ENCODE data around the gene CD8B. TPM values are rescaled to one million over a fixed set of nuclear protein-coding genes. Genes with fewer than 3 reads are reported as not detected.

CD8B gene
- total and polyA plus RNA-seq, 2 of the 8 experiments (the other 6 are each of a cell fraction or from before 2014, with no cell fraction given), result 0.35 to 0.63 TPM

DNA sequence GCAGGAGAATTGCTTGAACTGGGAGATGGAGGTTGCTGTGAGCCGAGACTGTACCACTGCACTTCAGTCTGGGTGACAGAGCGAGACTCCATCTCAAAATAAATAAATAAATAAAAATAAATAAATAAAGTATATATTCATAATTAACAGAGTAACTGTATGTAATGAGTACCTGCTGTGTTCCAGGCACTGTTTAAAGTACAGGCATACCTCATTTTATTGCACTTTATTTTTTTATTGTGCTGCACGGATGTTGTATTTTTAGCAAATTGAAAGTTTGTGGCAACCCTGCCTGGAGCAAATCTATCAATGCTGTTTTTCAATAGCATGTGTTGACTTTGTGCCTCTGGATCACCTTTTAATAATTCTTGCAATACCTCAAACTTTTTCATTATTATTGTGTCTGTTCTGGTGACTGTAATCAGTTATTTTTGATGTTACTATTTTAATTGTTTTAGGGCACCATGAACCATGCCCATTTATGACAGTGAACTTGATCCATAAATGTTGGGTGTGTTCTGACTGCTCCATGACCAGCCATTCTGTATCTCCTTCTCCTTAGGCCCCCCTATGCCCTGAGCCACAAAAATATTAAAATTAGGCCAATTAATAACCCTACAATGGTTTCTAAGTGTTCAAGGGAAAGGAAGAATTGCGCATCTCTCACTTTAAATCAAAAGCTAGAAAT lies 43.4 kb downstream of the CD8B start:
- no peak overlapping the region for H3K27ac ChIP-seq (ENCODE audit: low read depth, low read length)
- no peak overlapping the region for H3K18ac ChIP-seq (ENCODE audit: extremely low read depth, low read length)
- 89% methylated on average over 4 of the region's 4 CpGs; no CpG with 5 or more reads in 1 of the 2 experiments for WGBS, 2 experiments (ENCODE audit: extremely low coverage in 1 of 2, insufficient coverage in 1 of 2, insufficient read length in 1 of 2, insufficient replicate concordance in 2 of 2, low coverage in 1 of 2, low lambda C conversion rate in 2 of 2, missing lambda C conversion rate in 1 of 2)
- H3K14ac ChIP-seq (ENCODE audit: insufficient read length), result no peak overlapping the region
- no peak overlapping the region for H3K56ac ChIP-seq (replicated peaks; ENCODE audit: insufficient read length, low read depth, low read length)
- H2BK15ac ChIP-seq (ENCODE audit: low read length), result no peak overlapping the region
- H3K23me2 ChIP-seq (ENCODE audit: low read depth, low read length), result no peaks in the 10 kb centered on the region; the same call in 1 of the 2 replicates
- H3K4me2 ChIP-seq (ENCODE audit: insufficient read depth in 1 of 2, low read depth in 2 of 2, low read length in 2 of 2), result no peak overlapping the region
- H3K9me3 ChIP-seq (ENCODE audit: insufficient read depth in 2 of 2, low read depth in 1 of 2, low read length in 1 of 2), result no peaks in the 10 kb centered on the region
- H3K79me1 ChIP-seq (ENCODE audit: low read depth, low read length), result no peaks in the 10 kb centered on the region
- H3K4me1 ChIP-seq (replicated peaks in 1 of 4; ENCODE audit: control insufficient read depth in 3 of 4, insufficient read depth in 4 of 4, low read length in 3 of 4), result peaks cover 0 to 3% (median 0%) of the 10 kb centered on the region in 4 experiments; a peak in 1 of 7 replicates
- H2BK20ac ChIP-seq (ENCODE audit: low read length), result no peak overlapping the region
- H4K20me1 ChIP-seq (replicated peaks in 1 of 2; ENCODE audit: control insufficient read depth in 1 of 2, insufficient read depth in 2 of 2, low read length in 2 of 2), result no peaks in the 10 kb centered on the region
- no peak overlapping the region for H2BK12ac ChIP-seq (ENCODE audit: low read depth, low read length)
- no peak overlapping the region for H2BK5ac ChIP-seq (ENCODE audit: low read depth, low read length)
- H4K8ac ChIP-seq (ENCODE audit: extremely low read depth, insufficient read depth, low read length), result no peak overlapping the region
- POLR2A ChIA-PET (ENCODE audit: partially characterized antibody), result no interaction called here
- no peak overlapping the region for H2AK5ac ChIP-seq (ENCODE audit: low read depth, low read length)
- H4K91ac ChIP-seq (replicated peaks; ENCODE audit: insufficient read length, low read length), result no peak overlapping the region
- TF ChIP-seq HDAC2 (IDR thresholded peaks at IDR 0.05; ENCODE audit: borderline replicate concordance in 1 of 2, low read depth in 2 of 2, low read length in 2 of 2) (no peak), RAD21 (IDR thresholded peaks at IDR 0.05 in 1 of 2, conservative IDR thresholded peaks at IDR 0.05 in 1 of 2; ENCODE audit: low read depth in 2 of 2, low read length in 2 of 2) (no peak), SIN3A (conservative IDR thresholded peaks at IDR 0.05 in 1 of 2, IDR thresholded peaks at IDR 0.05 in 1 of 2; ENCODE audit: low read depth in 1 of 2, low read length in 2 of 2) (no peak), RBBP5 (IDR thresholded peaks at IDR 0.05; ENCODE audit: borderline replicate concordance, low read depth, low read length) (no peak), MAFK (IDR thresholded peaks at IDR 0.05; ENCODE audit: low read depth, low read length) (no peak), TBP (IDR thresholded peaks at IDR 0.05; ENCODE audit: low read depth, low read length) (no peak), KDM4A (IDR thresholded peaks at IDR 0.05; ENCODE audit: low read depth, low read length, severe bottlenecking) (no peak), EP300 (IDR thresholded peaks at IDR 0.05; ENCODE audit: borderline replicate concordance in 1 of 2, low read depth in 2 of 2, low read length in 2 of 2) (no peak), CREB1 (IDR thresholded peaks at IDR 0.05) (no peak)
- H3K4ac ChIP-seq (replicated peaks; ENCODE audit: insufficient read length, low read depth, low read length), result no peak overlapping the region
- H3K79me2 ChIP-seq (ENCODE audit: control insufficient read depth in 1 of 2, insufficient read depth in 2 of 2, low read length in 2 of 2), result no peaks in the 10 kb centered on the region
- H2BK120ac ChIP-seq (replicated peaks; ENCODE audit: low read depth, low read length), result no peak overlapping the region
- CTCF ChIA-PET (ENCODE audit: partially characterized antibody), result interaction anchor here (1.2 kb wide), 1 partner anchor 10 kb away, joined by 3 read pairs; no protein-coding TSS in a partner anchor
- no peak overlapping the region for H2AFZ ChIP-seq (ENCODE audit: low read length)
- no peak overlapping the region for H3K23ac ChIP-seq (ENCODE audit: insufficient read length)
- no peak overlapping the region for H3K9ac ChIP-seq (replicated peaks in 1 of 4; ENCODE audit: extremely low read depth in 1 of 4, low read depth in 3 of 4, low read length in 3 of 4)
- FAIRE-seq (no peak), DNase-seq (ENCODE audit: low read depth in 1 of 2, low spot score in 2 of 2) (no peak)
- H3K4me3 ChIP-seq (ENCODE audit: extremely low read depth in 1 of 4, insufficient read depth in 2 of 4, low read depth in 3 of 4, low read length in 4 of 4), result no peak overlapping the region
- H3K27me3 ChIP-seq (replicated peaks in 1 of 4; ENCODE audit: control insufficient read depth in 3 of 4, extremely low read depth in 1 of 4, insufficient read depth in 3 of 4, low read length in 3 of 4), result no peaks in the 10 kb centered on the region
- no peaks in the 10 kb centered on the region for H3K36me3 ChIP-seq (ENCODE audit: control insufficient read depth in 2 of 4, insufficient read depth in 4 of 4, low read length in 3 of 4)
- no peak overlapping the region for H4K5ac ChIP-seq (ENCODE audit: insufficient read length, low read depth, low read length)

Measured in H1 (cell line).